AG04449 (cell line): ENCODE data around the gene FER1L5.

ENCODE experiments used
- CTCF ChIA-PET: fragments of 350-600 bp; formaldehyde crosslinking; extraction: SDS; loops from one replicate; lab custom pipeline; 2021; ENCODE audit warnings: antibody characterized with exemption; lab: Yijun Ruan, JAX
- POLR2A ChIA-PET: fragments of 400-600, 350-600 bp; formaldehyde crosslinking; extraction: SDS; loops from one replicate; lab custom pipeline; 2020; ENCODE audit warnings: antibody characterized with exemption, inconsistent platforms; lab: Yijun Ruan, JAX
- DNase-seq: peaks from one replicate; pipeline ENCODE4 v3.0.0-alpha.2; 2010; ENCODE audit warnings: low read depth, low spot score
- H3K4me3 ChIP-seq: 2 replicates; pipeline ENCODE4 v1.5.1; 2011; ENCODE audit warnings: low read depth, mild to moderate bottlenecking, control low read depth, low read length
- TF ChIP-seq, protein P1 (sequence below): IDR thresholded peaks from one replicate; pipeline ENCODE4 v1.5.1; 2011; ENCODE audit warnings: mild to moderate bottlenecking, moderate library complexity, low read length, control low read depth, inconsistent platforms; ENCODE audit not compliant: insufficient read depth; ENCODE audit errors: missing control alignments

Gene FER1L5

GRCh38 chr2:96685577-96686459 lies 43.3 kb downstream of the FER1L5 start:
- CTCF ChIA-PET: no interaction called here
- DNase-seq: no peak
- H3K4me3 ChIP-seq: no peak overlapping the region
- TF ChIP-seq, protein P1, sequence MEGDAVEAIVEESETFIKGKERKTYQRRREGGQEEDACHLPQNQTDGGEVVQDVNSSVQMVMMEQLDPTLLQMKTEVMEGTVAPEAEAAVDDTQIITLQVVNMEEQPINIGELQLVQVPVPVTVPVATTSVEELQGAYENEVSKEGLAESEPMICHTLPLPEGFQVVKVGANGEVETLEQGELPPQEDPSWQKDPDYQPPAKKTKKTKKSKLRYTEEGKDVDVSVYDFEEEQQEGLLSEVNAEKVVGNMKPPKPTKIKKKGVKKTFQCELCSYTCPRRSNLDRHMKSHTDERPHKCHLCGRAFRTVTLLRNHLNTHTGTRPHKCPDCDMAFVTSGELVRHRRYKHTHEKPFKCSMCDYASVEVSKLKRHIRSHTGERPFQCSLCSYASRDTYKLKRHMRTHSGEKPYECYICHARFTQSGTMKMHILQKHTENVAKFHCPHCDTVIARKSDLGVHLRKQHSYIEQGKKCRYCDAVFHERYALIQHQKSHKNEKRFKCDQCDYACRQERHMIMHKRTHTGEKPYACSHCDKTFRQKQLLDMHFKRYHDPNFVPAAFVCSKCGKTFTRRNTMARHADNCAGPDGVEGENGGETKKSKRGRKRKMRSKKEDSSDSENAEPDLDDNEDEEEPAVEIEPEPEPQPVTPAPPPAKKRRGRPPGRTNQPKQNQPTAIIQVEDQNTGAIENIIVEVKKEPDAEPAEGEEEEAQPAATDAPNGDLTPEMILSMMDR: no peak
- POLR2A ChIA-PET: no interaction called here

- no peak for DNase-seq
- no peak overlapping the region for H3K4me3 ChIP-seq
- POLR2A ChIA-PET: no interaction called here
- TF ChIP-seq, protein P1: no peak
- CTCF ChIA-PET: no interaction called here
These were observed 44.7 kb downstream of the FER1L5 start for GRCh38 chr2:96687266-96687665.

GRCh38 chr2:96687711-96688640 lies 45.4 kb downstream of the FER1L5 start:
- POLR2A ChIA-PET: no interaction called here
- H3K4me3 ChIP-seq: no peak overlapping the region
- CTCF ChIA-PET: no interaction called here
- TF ChIP-seq, protein P1: no peak
- no peak for DNase-seq

GRCh38 chr2:96688649-96689430 lies 46.3 kb downstream of the FER1L5 start:
- POLR2A ChIA-PET: no interaction called here
- DNase-seq: no peak

GRCh38 chr2:96689431-96689991 lies 46.9 kb downstream of the FER1L5 start:
- no peak for DNase-seq
- no peak overlapping the region for H3K4me3 ChIP-seq
- ChIA-PET CTCF (no interaction called here), POLR2A (no interaction called here)
- TF ChIP-seq, protein P1: no peak

More at GRCh38 chr2:96688649-96689430, 46.3 kb downstream of the FER1L5 start:
- CTCF ChIA-PET: no interaction called here
- no peak overlapping the region for H3K4me3 ChIP-seq
- TF ChIP-seq, protein P1: no peak
